ENCODE results near the gene EFCAB10. TPM values are rescaled to one million over a fixed set of nuclear protein-coding genes. Genes with fewer than 3 reads are reported as not detected.
"Not testable (repeated sequence)": the region's sequence is repeated elsewhere in the genome, so short reads cannot be mapped to it uniquely, and the experiment has no call there.

EFCAB10 gene
- total and polyA plus RNA-seq, 5 donors, result not detected

DNA sequence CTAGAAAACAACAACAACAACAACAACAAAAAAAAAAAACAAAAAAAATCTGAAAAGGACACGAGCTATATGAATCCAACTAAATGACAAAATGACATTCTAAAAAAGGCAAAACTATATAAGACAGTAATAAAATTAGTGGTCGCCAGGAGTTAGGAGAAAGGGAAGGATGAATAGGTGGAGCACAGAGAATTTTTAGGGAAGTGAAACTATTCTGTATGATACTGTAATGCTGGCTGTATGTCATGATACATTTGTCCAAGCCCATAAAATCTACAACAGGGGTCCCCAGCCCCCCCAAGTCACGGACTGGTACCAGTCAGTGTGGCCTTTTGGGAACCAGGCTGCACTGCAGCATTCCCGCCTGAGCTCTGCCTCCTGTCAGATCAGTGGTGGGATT, 56.5 kb downstream of the EFCAB10 start:
- H3K4me3 ChIP-seq (ENCODE audit: low read length), result no peak overlapping the region
- no peaks in the 10 kb centered on the region for H3K27me3 ChIP-seq (ENCODE audit: control insufficient read depth, insufficient read depth)
- WGBS, result 90% methylated on average over 4 of the region's 4 CpGs
- ATAC-seq (no peak), DNase-seq (no peak)
- no peak overlapping the region for H3K27ac ChIP-seq (ENCODE audit: low read length)
- H3K9me3 ChIP-seq (ENCODE audit: control insufficient read depth, low read length), result no peaks in the 10 kb centered on the region
- intact Hi-C loops (cut with DNase I), result no loop called here
- no peaks in the 10 kb centered on the region for H3K4me1 ChIP-seq (ENCODE audit: control insufficient read depth, insufficient read depth, low read length)

GRCh38 chr7:105524423-105524822, 56.9 kb downstream of the EFCAB10 start:
- H3K4me3 ChIP-seq (ENCODE audit: low read length); ATAC-seq; H3K4me1 ChIP-seq (ENCODE audit: control insufficient read depth, insufficient read depth, low read length); H3K27ac ChIP-seq (ENCODE audit: low read length); H3K27me3 ChIP-seq (ENCODE audit: control insufficient read depth, insufficient read depth); intact Hi-C loops (cut with DNase I); H3K9me3 ChIP-seq (ENCODE audit: control insufficient read depth, low read length); DNase-seq: not testable (repeated sequence)
- WGBS, result 97% methylated on average over 11 of the region's 11 CpGs

DNA sequence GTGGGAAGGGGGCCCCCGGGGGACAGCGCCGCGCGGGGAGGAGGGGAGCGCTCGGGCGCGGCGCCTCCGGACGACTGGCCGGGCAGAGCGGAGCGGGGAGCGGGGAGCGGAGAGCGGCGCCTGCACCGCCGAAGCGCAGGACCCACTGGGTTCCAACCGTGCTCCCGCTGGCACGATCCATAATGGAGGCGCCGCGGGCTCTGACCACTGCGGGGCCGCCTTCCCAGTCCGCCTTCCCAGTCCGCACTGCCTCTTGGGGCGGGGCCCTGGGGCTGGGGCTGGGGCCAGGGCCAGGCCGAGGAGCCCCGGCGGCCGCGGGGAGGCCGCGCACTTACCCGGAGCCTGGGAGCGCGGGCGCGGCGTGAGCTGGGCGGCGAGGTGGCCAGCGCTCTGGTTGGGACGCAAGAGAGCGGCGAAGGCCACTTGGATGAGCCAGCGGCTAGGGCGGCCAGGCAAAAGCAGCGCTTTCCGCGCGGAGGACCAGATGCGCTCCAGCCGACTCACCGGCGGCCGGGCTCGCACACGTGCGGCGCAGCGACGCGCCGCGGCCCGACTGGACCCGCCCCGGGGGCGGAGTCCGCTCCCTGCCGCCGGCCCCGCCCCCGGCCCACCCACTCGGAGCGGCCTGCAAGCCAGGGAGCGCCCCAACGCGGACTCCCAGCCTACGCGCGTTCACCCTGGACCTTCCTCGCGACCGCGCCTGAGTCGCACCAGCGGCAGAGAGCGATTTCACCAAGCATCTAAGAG, 59.4 kb downstream of the EFCAB10 start, which contains the start of gene PUS7:
TSS of gene PUS7 (minus strand) at position 555 of the 747 bp plus-strand sequence. CDS start 13,759 bp downstream, outside the sequence.
- Histone ChIP-seq H3K4me3 (ENCODE audit: low read length) (peak within 1 kb of the TSS; percentile 61), H3K27me3 (ENCODE audit: control insufficient read depth, insufficient read depth) (no peaks in the 10 kb centered on the region), H3K4me1 (ENCODE audit: control insufficient read depth, insufficient read depth, low read length) (no peaks in the 10 kb centered on the region), H3K9me3 (ENCODE audit: control insufficient read depth, low read length) (no peaks in the 10 kb centered on the region), H3K27ac (ENCODE audit: low read length) (peak within 1 kb of the TSS; percentile 89)
- intact Hi-C loops (cut with DNase I), result no loop called here
- under 1% methylated on average over 96 of the region's 96 CpGs for WGBS
- ATAC-seq (peak; percentile 96 to 98), DNase-seq (peak; percentile 90 to 96 (median 96))

GRCh38 chr7:105521027-105521716, 60.1 kb downstream of the EFCAB10 start:
- H3K4me3 ChIP-seq (ENCODE audit: low read length), result peak overlapping the region; percentile 61
- no peaks in the 10 kb centered on the region for H3K4me1 ChIP-seq (ENCODE audit: control insufficient read depth, insufficient read depth, low read length)
- peak; percentile 79 to 90 (median 89) for DNase-seq
- intact Hi-C loops (cut with DNase I), result no loop called here
- ATAC-seq, result peak; percentile 71 to 76
- no peaks in the 10 kb centered on the region for H3K27me3 ChIP-seq (ENCODE audit: control insufficient read depth, insufficient read depth)
- peak overlapping the region; percentile 89 for H3K27ac ChIP-seq (ENCODE audit: low read length)
- WGBS, result 5% methylated on average over 25 of the region's 25 CpGs
- H3K9me3 ChIP-seq (ENCODE audit: control insufficient read depth, low read length), result no peaks in the 10 kb centered on the region

- DNase-seq; H3K4me1 ChIP-seq (ENCODE audit: control insufficient read depth, insufficient read depth, low read length); H3K9me3 ChIP-seq (ENCODE audit: control insufficient read depth, low read length); H3K27me3 ChIP-seq (ENCODE audit: control insufficient read depth, insufficient read depth); ATAC-seq; intact Hi-C loops (cut with DNase I); H3K4me3 ChIP-seq (ENCODE audit: low read length); H3K27ac ChIP-seq (ENCODE audit: low read length): not testable (repeated sequence)
- 92% methylated on average over 7 of the region's 7 CpGs for WGBS
These were observed 60.7 kb downstream of the EFCAB10 start for GRCh38 chr7:105520620-105521019.

GRCh38 chr7:105519353-105519752, 61.9 kb downstream of the EFCAB10 start:
- no peaks in the 10 kb centered on the region for H3K27me3 ChIP-seq (ENCODE audit: control insufficient read depth, insufficient read depth)
- no peaks in the 10 kb centered on the region for H3K4me1 ChIP-seq (ENCODE audit: control insufficient read depth, insufficient read depth, low read length)
- ATAC-seq (no peak), DNase-seq (no peak)
- H3K9me3 ChIP-seq (ENCODE audit: control insufficient read depth, low read length), result no peaks in the 10 kb centered on the region
- no peak overlapping the region for H3K27ac ChIP-seq (ENCODE audit: low read length)
- whole genome bisulfite sequencing, result 93% methylated on average over 6 of the region's 6 CpGs
- intact Hi-C loops (cut with DNase I), result no loop called here
- H3K4me3 ChIP-seq (ENCODE audit: low read length), result no peak overlapping the region

- H3K27me3 ChIP-seq (ENCODE audit: control insufficient read depth, insufficient read depth), result not testable (repeated sequence)
These were observed 65.7 kb downstream of the EFCAB10 start for GRCh38 chr7:105515610-105516009.

More at GRCh38 chr7:105515610-105516009, 65.7 kb downstream of the EFCAB10 start:
- H3K4me3 ChIP-seq (ENCODE audit: low read length); DNase-seq; H3K9me3 ChIP-seq (ENCODE audit: control insufficient read depth, low read length); intact Hi-C loops (cut with DNase I); ATAC-seq; H3K4me1 ChIP-seq (ENCODE audit: control insufficient read depth, insufficient read depth, low read length); H3K27ac ChIP-seq (ENCODE audit: low read length): not testable (repeated sequence)
- 93% methylated on average over 7 of the region's 7 CpGs for WGBS

Other genes starting within 250 kb of the EFCAB10 start
- 10 to 100 TPM; 30.2 to 32.4 (median 31.8) TPM for gene SRPK2, start 192.6 kb downstream of the EFCAB10 start, total RNA-seq
- gene SRPK2, start 192.6 kb downstream of the EFCAB10 start, polyA plus RNA-seq, result 10.4 TPM
- gene PUS7, start 59.2 kb downstream of the EFCAB10 start, total RNA-seq, result 1 to 10 TPM; 5.0 to 7.4 (median 5.8) TPM
- 2.1 TPM for gene PUS7, start 59.2 kb downstream of the EFCAB10 start, polyA plus RNA-seq
- 10 to 100 TPM; 11.8 to 12.5 (median 12.2) TPM for gene RINT1, start 49.3 kb downstream of the EFCAB10 start, total RNA-seq
- 9.9 TPM for gene RINT1, start 49.3 kb downstream of the EFCAB10 start, polyA plus RNA-seq

Data from right cardiac atrium (tissue), 5 donors.